Spleen (tissue), 11 donors: ENCODE results near the gene HGF. TPM values are rescaled to one million over a fixed set of nuclear protein-coding genes. Genes with fewer than 3 reads are reported as not detected.

ENCODE experiments used
- DNase-seq: peaks from one replicate; pipeline ENCODE4 v3.0.0-alpha.2; 2020
- H3K27ac ChIP-seq, 8 donors: fragments of 200-600 bp; sonication (generic) in 7 of 8; 1 replicate in 4 of 8; 2 replicates in 4 of 8; pipeline versions ENCODE4 v1.5.0 to v1.8.0; 2016 to 2021; ENCODE audit warnings: inconsistent platforms in 4 of 8, mild to moderate bottlenecking in 4 of 8, moderate library complexity in 1 of 8
- H3K27me3 ChIP-seq, 7 donors: fragments of 200-600 bp; sonication (generic) in 6 of 7; replicated peaks in 1 of 7; 1 replicate in 4 of 7; 2 replicates in 3 of 7; pipeline versions ENCODE4 v1.5.0 to v1.8.0; 2016 to 2021; ENCODE audit warnings: inconsistent platforms in 3 of 7, mild to moderate bottlenecking in 1 of 7
- H3K36me3 ChIP-seq, 6 donors: fragments of 200-600 bp; sonication (generic) in 5 of 6; 1 replicate in 4 of 6; 2 replicates in 2 of 6; pipeline versions ENCODE4 v1.5.0 to v1.8.0; 2016 to 2021; ENCODE audit warnings: inconsistent platforms in 2 of 6
- H3K4me1 ChIP-seq, 6 donors: fragments of 200-600 bp; sonication (generic) in 5 of 6; 1 replicate in 3 of 6; 2 replicates in 3 of 6; pipeline versions ENCODE4 v1.5.0 to v1.8.0; 2016 to 2021; ENCODE audit warnings: inconsistent platforms in 3 of 6
- H3K4me3 ChIP-seq, 8 donors: fragments of 200-600 bp; sonication (generic) in 7 of 8; 1 replicate in 4 of 8; 2 replicates in 4 of 8; pipeline versions ENCODE4 v1.5.0 to v1.8.0; 2016 to 2021; ENCODE audit warnings: inconsistent platforms in 4 of 8, mild to moderate bottlenecking in 4 of 8, moderate library complexity in 2 of 8
- H3K9me3 ChIP-seq, 8 donors: fragments of 200-600 bp; sonication (generic) in 7 of 8; 1 replicate in 4 of 8; 2 replicates in 4 of 8; pipeline versions ENCODE4 v1.5.0 to v1.8.0; 2016 to 2021; ENCODE audit warnings: inconsistent platforms in 4 of 8
- POLR2A ChIP-seq, 3 donors: fragments of 450-650 bp; IDR thresholded peaks; one replicate each; pipeline ENCODE4 v1.5.1; 2017; ENCODE audit warnings: antibody characterized with exemption in 3 of 3, mild to moderate bottlenecking in 1 of 3
- POLR2AphosphoS5 ChIP-seq, 3 donors: sonication (generic); formaldehyde crosslinking; IDR thresholded peaks; one replicate each; pipeline ENCODE4 v1.5.1; 2017; ENCODE audit warnings: antibody characterized with exemption in 3 of 3
- WGBS, 5 donors: extraction: QIAGEN DNeasy Blood & Tissue Kit in 3 of 5; methylation state at CpG; one replicate each; pipeline versions ENCODE4 v1.1.5 to v1.1.7; 2013 to 2018; 5-methylcytosine and 5-hydroxymethylcytosine counted together
- intact Hi-C: fragments of 100-400 bp; cut with DNase I; formaldehyde crosslinking; loops from one replicate; pipeline ENCODE4 v1.15.0; 2023; ENCODE audit warnings: low total_unique reads
- polyA plus RNA-seq, 3 donors: library from polyadenylated mRNA; stranded (reverse); fragments of 200-250 nt; gene quantifications; one replicate each; pipeline ENCODE4 v1.2.1, GENCODE V29; 2013
- total RNA-seq, 7 donors: library from RNA; depleted of rRNA in 3 of 7; stranded (reverse); fragments of >200 nt in 3 of 7; fragmentation: NEBNext Ultra II Directional in 4 of 7; extraction: Animal tissue kit (Norgen Biotek cat#: 25700) in 4 of 7; gene quantifications; one replicate each; pipeline versions ENCODE4 v1.1.0 to v1.2.1, GENCODE V29; 2016 to 2021
- TF ChIP-seq, protein P1 (sequence below), 11 experiments: fragments of 200-600 bp in 7 of 11; fragments of 450-650 bp in 4 of 11; sonication (generic) in 4 of 11; IDR thresholded peaks in 8 of 11; conservative IDR thresholded peaks in 3 of 11; 1 replicate in 7 of 11; 2 replicates in 4 of 11; pipeline versions ENCODE4 v1.4.0 to v1.8.0; 2016 to 2021; ENCODE audit warnings: antibody characterized with exemption in 11 of 11, inconsistent platforms in 4 of 11, mild to moderate bottlenecking in 1 of 11
- donor health status: healthy with polysubstance abuse.
- donor health status: DM: no; HTN: no; CAD: no; lungs with moderate emphysema.
- donor health status: DM: no; HTN: no; CAD: no.
- donor health status: Bipolar disorder and iron deficiency.
- donor health status: healthy.
- donor health status: DM: no; HTN: no; CAD: no.
- donor health status: DM: yes; HTN: yes; CAD: no.

HGF gene
- total and polyA plus RNA-seq, 10 donors, result 0.80 to 33.6 (median 18.6) TPM

DNA sequence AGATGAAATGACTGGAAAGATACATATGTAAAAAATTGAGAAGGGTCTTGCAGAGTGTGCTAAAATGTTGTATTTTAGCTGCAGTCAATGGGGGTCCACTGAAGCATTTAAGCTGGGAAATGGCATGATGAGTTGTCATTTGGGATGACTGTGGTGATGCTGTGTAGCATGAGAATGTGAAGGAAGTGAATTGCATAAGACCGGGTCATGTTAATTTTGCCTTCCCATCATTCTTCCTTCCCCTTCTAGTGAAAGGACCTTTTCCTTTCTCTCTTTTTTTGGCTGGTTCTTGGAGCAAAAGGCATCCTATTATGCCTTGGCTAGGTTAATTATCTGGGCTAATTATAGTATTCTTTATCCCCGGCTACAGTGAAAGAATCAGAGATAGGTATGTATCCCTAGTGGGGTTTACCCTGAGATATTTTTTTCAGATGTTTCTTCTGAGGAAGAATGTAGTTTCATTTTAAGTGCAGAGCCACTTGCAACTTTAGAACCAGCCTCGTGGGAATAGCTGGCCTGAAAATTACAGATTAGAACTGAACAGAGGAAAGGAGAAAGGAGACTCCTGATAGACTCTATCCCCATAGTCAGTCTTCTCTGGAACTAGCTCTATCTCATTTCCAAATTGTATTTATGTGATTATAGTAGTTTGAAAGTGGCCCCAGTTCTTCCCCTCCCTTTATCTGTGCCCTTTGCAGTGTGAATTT lies 93.6 kb downstream of the HGF start:
- H3K27ac ChIP-seq, result no peak overlapping the region

DNA sequence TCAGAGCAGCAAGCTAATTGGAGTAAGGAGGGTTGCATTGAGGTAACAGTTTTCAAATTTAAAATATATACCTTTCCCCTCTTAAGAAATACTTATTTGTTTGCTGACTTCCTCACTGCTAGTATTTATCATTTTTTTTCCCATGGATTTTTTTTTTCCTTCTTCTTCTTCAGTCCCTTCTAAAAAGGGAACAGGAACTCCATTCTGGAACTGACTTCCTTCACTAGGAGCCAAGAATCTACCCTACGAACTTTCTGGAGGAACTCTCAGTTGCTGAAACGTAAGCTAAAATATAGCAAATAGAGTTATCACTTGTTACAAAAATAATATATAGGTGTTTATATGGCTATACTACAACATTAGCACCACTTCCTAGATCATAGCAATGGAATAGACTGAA lies 95.4 kb downstream of the HGF start:
- Histone ChIP-seq H3K36me3 (no peaks in the 10 kb centered on the region), H3K4me3 (no peak overlapping the region), H3K27me3 (no peaks in the 10 kb centered on the region), H3K9me3 (no peaks in the 10 kb centered on the region), H3K4me1 (no peaks in the 10 kb centered on the region), H3K27ac (no peak overlapping the region)
- intact Hi-C loops, result no loop called here
- TF ChIP-seq POLR2A (IDR thresholded peaks at IDR 0.05) (no peak), POLR2AphosphoS5 (IDR thresholded peaks at IDR 0.05) (no peak)
- TF ChIP-seq, protein P1, sequence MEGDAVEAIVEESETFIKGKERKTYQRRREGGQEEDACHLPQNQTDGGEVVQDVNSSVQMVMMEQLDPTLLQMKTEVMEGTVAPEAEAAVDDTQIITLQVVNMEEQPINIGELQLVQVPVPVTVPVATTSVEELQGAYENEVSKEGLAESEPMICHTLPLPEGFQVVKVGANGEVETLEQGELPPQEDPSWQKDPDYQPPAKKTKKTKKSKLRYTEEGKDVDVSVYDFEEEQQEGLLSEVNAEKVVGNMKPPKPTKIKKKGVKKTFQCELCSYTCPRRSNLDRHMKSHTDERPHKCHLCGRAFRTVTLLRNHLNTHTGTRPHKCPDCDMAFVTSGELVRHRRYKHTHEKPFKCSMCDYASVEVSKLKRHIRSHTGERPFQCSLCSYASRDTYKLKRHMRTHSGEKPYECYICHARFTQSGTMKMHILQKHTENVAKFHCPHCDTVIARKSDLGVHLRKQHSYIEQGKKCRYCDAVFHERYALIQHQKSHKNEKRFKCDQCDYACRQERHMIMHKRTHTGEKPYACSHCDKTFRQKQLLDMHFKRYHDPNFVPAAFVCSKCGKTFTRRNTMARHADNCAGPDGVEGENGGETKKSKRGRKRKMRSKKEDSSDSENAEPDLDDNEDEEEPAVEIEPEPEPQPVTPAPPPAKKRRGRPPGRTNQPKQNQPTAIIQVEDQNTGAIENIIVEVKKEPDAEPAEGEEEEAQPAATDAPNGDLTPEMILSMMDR (IDR thresholded peaks at IDR 0.05 in 8 of 11, conservative IDR thresholded peaks at IDR 0.05 in 3 of 11), result no peak
- no peak for DNase-seq
- 30 to 69% (median 42%) methylated on average over 2 of the region's 2 CpGs for WGBS, 5 donors

More for the DNA sequence above, 93.6 kb downstream of the HGF start:
- Histone ChIP-seq H3K9me3 (no peaks in the 10 kb centered on the region), H3K4me3 (no peak overlapping the region), H3K27me3 (no peaks in the 10 kb centered on the region), H3K4me1 (no peaks in the 10 kb centered on the region), H3K36me3 (no peaks in the 10 kb centered on the region)
- intact Hi-C loops, result no loop called here
- DNase-seq, result no peak
- WGBS, 5 donors, result 41 to 56% (median 52%) methylated on average over 3 of the region's 3 CpGs
- TF ChIP-seq POLR2AphosphoS5 (IDR thresholded peaks at IDR 0.05), result no peak
- no peak for TF ChIP-seq POLR2A (IDR thresholded peaks at IDR 0.05)
- TF ChIP-seq, protein P1 (IDR thresholded peaks at IDR 0.05 in 8 of 11, conservative IDR thresholded peaks at IDR 0.05 in 3 of 11), result no peak

GRCh38 chr7:81672872-81673271 lies 97.0 kb downstream of the HGF start:
- intact Hi-C loops, result no loop called here
- WGBS, 5 donors, result 85 to 100% (median 95%) methylated on average over 1 of the region's 1 CpG
- DNase-seq, result no peak
- Histone ChIP-seq H3K4me1 (no peaks in the 10 kb centered on the region), H3K27ac (no peak overlapping the region), H3K9me3 (no peaks in the 10 kb centered on the region), H3K27me3 (no peaks in the 10 kb centered on the region), H3K36me3 (no peaks in the 10 kb centered on the region), H3K4me3 (no peak overlapping the region)
- TF ChIP-seq, protein P1 (IDR thresholded peaks at IDR 0.05 in 8 of 11, conservative IDR thresholded peaks at IDR 0.05 in 3 of 11), result no peak
- TF ChIP-seq POLR2A (IDR thresholded peaks at IDR 0.05) (no peak), POLR2AphosphoS5 (IDR thresholded peaks at IDR 0.05) (no peak)

DNA sequence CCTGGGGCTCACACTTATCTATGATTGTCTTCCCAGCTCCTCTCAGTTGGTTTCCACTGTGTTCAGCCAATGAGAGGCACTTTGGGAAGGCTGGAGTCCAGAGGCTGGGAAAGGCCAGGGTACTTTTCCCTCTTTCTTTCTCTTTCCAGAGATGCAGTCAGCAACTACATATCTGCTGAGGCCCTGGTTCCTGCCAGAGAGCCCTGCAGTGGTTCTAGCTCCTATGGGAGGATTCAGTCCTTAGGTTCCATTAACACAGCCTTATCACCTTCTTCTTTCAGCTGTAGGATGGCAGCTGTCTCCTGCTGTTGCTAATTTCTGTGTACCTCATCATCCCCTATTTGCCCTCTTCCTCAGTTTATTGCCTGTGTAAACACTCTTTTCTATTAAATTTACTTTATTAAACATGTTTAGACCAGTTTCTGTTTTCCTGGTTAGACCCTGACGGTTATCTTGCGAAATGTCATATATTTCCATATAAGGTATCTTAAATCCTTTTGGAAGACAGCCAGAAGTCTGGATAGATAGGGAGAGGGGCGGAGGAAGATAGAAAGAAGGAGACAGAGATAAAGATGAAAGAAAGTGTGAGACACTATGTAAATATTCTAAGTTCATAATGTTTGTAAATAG lies 100.3 kb downstream of the HGF start:
- H3K9me3 ChIP-seq, result no peaks in the 10 kb centered on the region
- no peaks in the 10 kb centered on the region for H3K4me1 ChIP-seq
- DNase-seq, result no peak
- H3K4me3 ChIP-seq, result no peak overlapping the region
- intact Hi-C loops, result no loop called here
- TF ChIP-seq, protein P1 (IDR thresholded peaks at IDR 0.05 in 8 of 11, conservative IDR thresholded peaks at IDR 0.05 in 3 of 11), result no peak
- no peak for TF ChIP-seq POLR2A (IDR thresholded peaks at IDR 0.05)
- no peak for TF ChIP-seq POLR2AphosphoS5 (IDR thresholded peaks at IDR 0.05)
- no peak overlapping the region for H3K27ac ChIP-seq
- no peaks in the 10 kb centered on the region for H3K27me3 ChIP-seq
- 82 to 89% (median 88%) methylated on average over 3 of the region's 3 CpGs for WGBS, 5 donors
- H3K36me3 ChIP-seq, result no peaks in the 10 kb centered on the region
